Stimulated activated naive CD8-positive, alpha-beta T cell treated with anti-CD3 and anti-CD28 coated beads, Interleukin-15, Interleukin-2, amounts not matched to agents 100 ng/mL and 50 ng/mL, for 24 hours (primary cell): ENCODE results near the gene PODN.

Experiments used
- H3K27ac Mint-ChIP-seq: one replicate; pipeline ENCODE4 v1.8.0; 2021; ENCODE audit warnings: mild to moderate bottlenecking, mixed read lengths
- H3K27me3 Mint-ChIP-seq: one replicate; pipeline ENCODE4 v1.8.0; 2021; ENCODE audit warnings: mixed read lengths
- H3K36me3 Mint-ChIP-seq: one replicate; pipeline ENCODE4 v1.8.0; 2021; ENCODE audit warnings: low read depth, mixed read lengths
- H3K4me1 Mint-ChIP-seq: one replicate; pipeline ENCODE4 v1.8.0; 2021; ENCODE audit warnings: low read depth, mixed read lengths
- H3K4me3 Mint-ChIP-seq: one replicate; pipeline ENCODE4 v1.8.0; 2021; ENCODE audit warnings: mild to moderate bottlenecking, mixed read lengths
- H3K9me3 Mint-ChIP-seq: one replicate; pipeline ENCODE4 v1.8.0; 2021; ENCODE audit warnings: mixed read lengths

The PODN gene

GRCh38 chr1:53075761-53076163 lies 13.7 kb downstream of the PODN start:
- no peak overlapping the region for H3K4me3 Mint-ChIP-seq
- no peaks in the 10 kb centered on the region for H3K4me1 Mint-ChIP-seq
- no peaks in the 10 kb centered on the region for H3K36me3 Mint-ChIP-seq
- no peak overlapping the region for H3K27ac Mint-ChIP-seq
- no peaks in the 10 kb centered on the region for H3K9me3 Mint-ChIP-seq
- H3K27me3 Mint-ChIP-seq, result no peaks in the 10 kb centered on the region

GRCh38 chr1:53076165-53076564 lies 14.2 kb downstream of the PODN start:
- H3K9me3 Mint-ChIP-seq, result no peaks in the 10 kb centered on the region
- H3K4me1 Mint-ChIP-seq, result no peaks in the 10 kb centered on the region
- no peak overlapping the region for H3K27ac Mint-ChIP-seq
- no peak overlapping the region for H3K4me3 Mint-ChIP-seq
- no peaks in the 10 kb centered on the region for H3K27me3 Mint-ChIP-seq
- H3K36me3 Mint-ChIP-seq, result no peaks in the 10 kb centered on the region

- Mint-ChIP-seq H3K36me3 (no peaks in the 10 kb centered on the region), H3K9me3 (no peaks in the 10 kb centered on the region), H3K4me3 (no peak overlapping the region), H3K27me3 (no peaks in the 10 kb centered on the region), H3K4me1 (no peaks in the 10 kb centered on the region), H3K27ac (no peak overlapping the region)
Measured at GRCh38 chr1:53076721-53077598, 14.9 kb downstream of the PODN start.

GRCh38 chr1:53077599-53077965 lies 15.6 kb downstream of the PODN start:
- Mint-ChIP-seq H3K36me3 (no peaks in the 10 kb centered on the region), H3K27ac (no peak overlapping the region), H3K9me3 (no peaks in the 10 kb centered on the region), H3K4me3 (no peak overlapping the region), H3K27me3 (no peaks in the 10 kb centered on the region), H3K4me1 (no peaks in the 10 kb centered on the region)

GRCh38 chr1:53078333-53079101 lies 16.5 kb downstream of the PODN start:
- Mint-ChIP-seq H3K4me3 (no peak overlapping the region), H3K4me1 (no peaks in the 10 kb centered on the region), H3K9me3 (no peaks in the 10 kb centered on the region), H3K27me3 (no peaks in the 10 kb centered on the region), H3K36me3 (no peaks in the 10 kb centered on the region), H3K27ac (no peak overlapping the region)

- H3K4me1 Mint-ChIP-seq, result no peaks in the 10 kb centered on the region
- no peaks in the 10 kb centered on the region for H3K9me3 Mint-ChIP-seq
- H3K36me3 Mint-ChIP-seq, result no peaks in the 10 kb centered on the region
- H3K27ac Mint-ChIP-seq, result no peak overlapping the region
- no peaks in the 10 kb centered on the region for H3K27me3 Mint-ChIP-seq
- H3K4me3 Mint-ChIP-seq, result no peak overlapping the region
Measured at GRCh38 chr1:53079251-53079650, 17.2 kb downstream of the PODN start.

GRCh38 chr1:53080041-53080440 lies 18.0 kb downstream of the PODN start:
- Mint-ChIP-seq H3K27me3 (no peaks in the 10 kb centered on the region), H3K4me1 (no peaks in the 10 kb centered on the region), H3K36me3 (no peaks in the 10 kb centered on the region), H3K4me3 (no peak overlapping the region), H3K27ac (no peak overlapping the region), H3K9me3 (no peaks in the 10 kb centered on the region)

GRCh38 chr1:53080769-53081168 lies 18.8 kb downstream of the PODN start:
- no peak overlapping the region for H3K27ac Mint-ChIP-seq
- H3K9me3 Mint-ChIP-seq, result no peaks in the 10 kb centered on the region
- H3K4me1 Mint-ChIP-seq, result no peaks in the 10 kb centered on the region
- no peaks in the 10 kb centered on the region for H3K36me3 Mint-ChIP-seq
- H3K27me3 Mint-ChIP-seq, result no peaks in the 10 kb centered on the region
- no peak overlapping the region for H3K4me3 Mint-ChIP-seq

- Mint-ChIP-seq H3K36me3 (no peaks in the 10 kb centered on the region), H3K27me3 (no peaks in the 10 kb centered on the region), H3K4me1 (no peaks in the 10 kb centered on the region), H3K27ac (no peak overlapping the region), H3K9me3 (no peaks in the 10 kb centered on the region), H3K4me3 (no peak overlapping the region)
Measured at GRCh38 chr1:53081384-53082066, 19.5 kb downstream of the PODN start.

- Mint-ChIP-seq H3K4me1 (no peaks in the 10 kb centered on the region), H3K27ac (no peak overlapping the region), H3K36me3 (no peaks in the 10 kb centered on the region), H3K9me3 (no peaks in the 10 kb centered on the region), H3K27me3 (no peaks in the 10 kb centered on the region), H3K4me3 (no peak overlapping the region)
Measured at GRCh38 chr1:53082826-53083455, 20.9 kb downstream of the PODN start.

- Mint-ChIP-seq H3K27ac (no peak overlapping the region), H3K4me3 (no peak overlapping the region), H3K4me1 (no peaks in the 10 kb centered on the region), H3K36me3 (no peaks in the 10 kb centered on the region), H3K9me3 (no peaks in the 10 kb centered on the region), H3K27me3 (no peaks in the 10 kb centered on the region)
Measured at GRCh38 chr1:53083636-53084588, 21.9 kb downstream of the PODN start.

- no peaks in the 10 kb centered on the region for H3K27me3 Mint-ChIP-seq
- H3K36me3 Mint-ChIP-seq, result no peaks in the 10 kb centered on the region
- no peaks in the 10 kb centered on the region for H3K4me1 Mint-ChIP-seq
- no peak overlapping the region for H3K4me3 Mint-ChIP-seq
- H3K27ac Mint-ChIP-seq, result no peak overlapping the region
- H3K9me3 Mint-ChIP-seq, result no peaks in the 10 kb centered on the region
Measured at GRCh38 chr1:53084589-53084971, 22.6 kb downstream of the PODN start.

GRCh38 chr1:53085405-53085804 lies 23.4 kb downstream of the PODN start:
- Mint-ChIP-seq H3K9me3 (no peaks in the 10 kb centered on the region), H3K4me3 (no peak overlapping the region), H3K4me1 (no peaks in the 10 kb centered on the region), H3K27ac (no peak overlapping the region), H3K36me3 (no peaks in the 10 kb centered on the region), H3K27me3 (no peaks in the 10 kb centered on the region)

- Mint-ChIP-seq H3K36me3 (no peaks in the 10 kb centered on the region), H3K27me3 (no peaks in the 10 kb centered on the region), H3K27ac (no peak overlapping the region), H3K4me3 (no peak overlapping the region), H3K4me1 (no peaks in the 10 kb centered on the region), H3K9me3 (no peaks in the 10 kb centered on the region)
Measured at GRCh38 chr1:53086491-53087070, 24.6 kb downstream of the PODN start.
